HCT116 (cell line): Measurements from ENCODE around the gene ACSBG1. TPM values are rescaled to one million over a fixed set of nuclear protein-coding genes. Genes with fewer than 3 reads are reported as not detected.

Experiments
- ATAC-seq: fragments of 200-7000 bp; cut with Tn5 transposase; 2 replicates; pipeline ENCODE4 v1.9.1; 2020; ENCODE audit warnings: mild to moderate bottlenecking, moderate library complexity
- BruUV-seq: library from RNA; stranded (reverse); fragments of 400-500 nt; replicated peaks from 2 replicates; lab custom pipeline; 2021; lab: Mats Ljungman, UMichigan
- CTCF ChIA-PET: fragments of 300-600 bp; sonication (Branson Sonifier 250); formaldehyde crosslinking; loops from one replicate; lab custom pipeline; 2021; ENCODE audit warnings: antibody characterized with exemption; lab: Charles Lee
- POLR2A ChIA-PET: fragments of 300-600, 350-600 bp; sonication (Branson Sonifier 250); formaldehyde crosslinking; loops from one replicate; lab custom pipeline; 2021; ENCODE audit warnings: antibody characterized with exemption; lab: Charles Lee
- RAD21 ChIA-PET, 2 experiments: fragments of 300-600 bp; sonication (Branson Sonifier 250); formaldehyde crosslinking; loops; one replicate each; lab custom pipeline; 2023; ENCODE audit warnings: low total read pairs in 2 of 2; ENCODE audit not compliant: uncharacterized antibody in 2 of 2, unreplicated experiment in 2 of 2, low non-redundant PET in 1 of 2; lab: Charles Lee
- DNase-seq: peaks from one replicate; pipeline ENCODE4 v3.0.0-alpha.2; 2010; ENCODE audit warnings: low read depth, low spot score
- H2AFZ ChIP-seq: fragments of 200-600 bp; shearing (Covaris generic), sonication (generic); 2 replicates; pipeline ENCODE4 v1.6.1; 2017; ENCODE audit warnings: low read depth, mixed run types, mixed read lengths, antibody characterized with exemption, low read length; ENCODE audit not compliant: poor library complexity, severe bottlenecking
- H3K27ac ChIP-seq: 2 replicates; pipeline ENCODE4 v1.5.1; 2012; ENCODE audit warnings: low read depth, low read length
- H3K27me3 ChIP-seq: fragments of 200-600 bp; sonication (generic); 2 replicates; pipeline ENCODE4 v1.6.1; 2016; ENCODE audit warnings: mixed run types, low read length, mixed read lengths; ENCODE audit not compliant: insufficient read depth
- H3K36me3 ChIP-seq, 2 experiments: fragments of 200-500 bp in 1 of 2; fragments of 200-600 bp in 1 of 2; sonication (Bioruptor generic) in 1 of 2; sonication (generic) in 1 of 2; 2 replicates each; pipeline versions ENCODE4 v1.5.1 to v1.6.1; 2014 to 2016; ENCODE audit warnings: low read length in 2 of 2, inconsistent platforms in 1 of 2, mixed read lengths in 1 of 2, mixed run types in 1 of 2; ENCODE audit not compliant: insufficient read depth in 2 of 2, control insufficient read depth in 1 of 2
- H3K4me1 ChIP-seq, 2 experiments: fragments of 200-600 bp in 1 of 2; sonication (generic) in 1 of 2; 2 replicates each; pipeline versions ENCODE4 v1.5.1 to v1.6.1; 2012 to 2017; ENCODE audit warnings: low read length in 2 of 2, inconsistent platforms in 1 of 2, mild to moderate bottlenecking in 1 of 2, mixed read lengths in 1 of 2, mixed run types in 1 of 2, moderate library complexity in 1 of 2; ENCODE audit not compliant: insufficient read depth in 2 of 2, control insufficient read depth in 1 of 2
- H3K4me2 ChIP-seq: fragments of 200-600 bp; sonication (generic); 2 replicates; pipeline ENCODE4 v1.6.1; 2017; ENCODE audit warnings: mixed run types, low read length, mixed read lengths
- H3K4me3 ChIP-seq, 2 experiments: fragments of 200-600 bp in 1 of 2; sonication (generic) in 1 of 2; replicated peaks in 1 of 2; 2 replicates each; pipeline ENCODE4 v1.5.1; 2011 to 2016; ENCODE audit warnings: low read length in 2 of 2, control low read depth in 1 of 2, low read depth in 1 of 2, mild to moderate bottlenecking in 1 of 2, mixed read lengths in 1 of 2, mixed run types in 1 of 2
- H3K79me2 ChIP-seq: fragments of 200-600 bp; sonication (generic); 2 replicates; pipeline ENCODE4 v1.6.1; 2017; ENCODE audit warnings: mild to moderate bottlenecking, mixed run types, low read length, moderate library complexity, mixed read lengths; ENCODE audit not compliant: insufficient read depth
- H3K9ac ChIP-seq: fragments of 200-600 bp; sonication (generic); 2 replicates; pipeline ENCODE4 v1.6.1; 2016; ENCODE audit warnings: low read length, mixed read lengths
- H3K9me2 ChIP-seq: fragments of 200-600 bp; sonication (generic), shearing (Covaris generic); 2 replicates; pipeline ENCODE4 v1.6.1; 2017; ENCODE audit warnings: mixed run types, mild to moderate bottlenecking, moderate library complexity; ENCODE audit not compliant: insufficient read depth
- H3K9me3 ChIP-seq, 2 experiments: fragments of 200-500 bp in 1 of 2; fragments of 200-600 bp in 1 of 2; sonication (Bioruptor generic) in 1 of 2; sonication (generic) in 1 of 2; 2 replicates each; pipeline ENCODE4 v1.6.1; 2014 to 2017; ENCODE audit warnings: low read length in 2 of 2, mixed read lengths in 2 of 2, inconsistent platforms in 1 of 2, low read depth in 1 of 2, mild to moderate bottlenecking in 1 of 2, mixed run types in 1 of 2, moderate library complexity in 1 of 2; ENCODE audit not compliant: control insufficient read depth in 1 of 2, insufficient read depth in 1 of 2
- H4K20me1 ChIP-seq: fragments of 200-600 bp; sonication (generic), shearing (Covaris generic); 2 replicates; pipeline ENCODE4 v1.6.1; 2017; ENCODE audit warnings: mixed run types, mild to moderate bottlenecking, moderate library complexity; ENCODE audit not compliant: insufficient read depth
- CBX3 ChIP-seq: IDR thresholded peaks from 2 replicates; pipeline ENCODE4 v1.6.1; 2012; ENCODE audit warnings: low read depth
- EGR1 ChIP-seq: IDR thresholded peaks from 2 replicates; pipeline ENCODE4 v1.6.1; 2012; ENCODE audit warnings: low read depth
- EZH2phosphoT487 ChIP-seq: fragments of 200-600 bp; IDR thresholded peaks from 2 replicates; pipeline ENCODE4 v1.6.1; 2018; ENCODE audit warnings: antibody characterized with exemption, borderline replicate concordance
- FOSL1 ChIP-seq: IDR thresholded peaks from 2 replicates; pipeline ENCODE4 v1.6.1; 2012; ENCODE audit warnings: low read depth
- JUND ChIP-seq: IDR thresholded peaks from 2 replicates; pipeline ENCODE4 v1.6.1; 2012
- POLR2A ChIP-seq: IDR thresholded peaks from 2 replicates; pipeline ENCODE4 v1.7.0; 2011; ENCODE audit warnings: borderline replicate concordance; ENCODE audit not compliant: insufficient read depth, insufficient read length; ENCODE audit errors: extremely low read depth
- SIN3A ChIP-seq: IDR thresholded peaks from 2 replicates; pipeline ENCODE4 v1.6.1; 2012; ENCODE audit warnings: low read depth
- SP1 ChIP-seq: IDR thresholded peaks from 2 replicates; pipeline ENCODE4 v1.6.1; 2012; ENCODE audit warnings: low read depth
- SRF ChIP-seq: IDR thresholded peaks from 2 replicates; pipeline ENCODE4 v1.6.1; 2012; ENCODE audit warnings: low read depth
- ZFX ChIP-seq: fragments of 450-650 bp; IDR thresholded peaks from 2 replicates; pipeline ENCODE4 v1.6.1; 2017
- ZNF274 ChIP-seq: fragments of 200-500 bp; sonication (Bioruptor generic); IDR thresholded peaks from 2 replicates; pipeline ENCODE4 v1.6.1; 2014; ENCODE audit warnings: mild to moderate bottlenecking, low read depth, low read length, inconsistent platforms
- intact Hi-C: fragments of 100-400 bp; cut with micrococcal nuclease; formaldehyde crosslinking; loops from 2 replicates; pipeline ENCODE4 v1.10.0; 2022
- total RNA-seq: library from RNA; stranded (reverse); gene quantifications from one replicate; pipeline ENCODE4 v1.2.1, GENCODE V29; 2021; ENCODE audit not compliant: unreplicated experiment
- TF ChIP-seq, protein P1 (sequence below): IDR thresholded peaks from 2 replicates; pipeline ENCODE4 v1.6.1; 2012
- TF ChIP-seq, protein P2 (sequence below), 3 experiments: fragments of 200-600 bp in 1 of 3; sonication (generic) in 1 of 3; IDR thresholded peaks in 2 of 3; conservative IDR thresholded peaks in 1 of 3; 2 replicates each; pipeline ENCODE4 v1.5.1; 2012 to 2017; ENCODE audit warnings: low read depth in 2 of 3, low read length in 2 of 3, antibody characterized with exemption in 1 of 3, borderline replicate concordance in 1 of 3, control low read depth in 1 of 3, mild to moderate bottlenecking in 1 of 3, mixed read lengths in 1 of 3, mixed run types in 1 of 3, moderate library complexity in 1 of 3; ENCODE audit not compliant: insufficient read depth in 1 of 3
- TF ChIP-seq, protein P3 (sequence below): IDR thresholded peaks from 2 replicates; pipeline ENCODE4 v1.6.1; 2012; ENCODE audit warnings: low read depth
- TF ChIP-seq, protein P4 (sequence below): IDR thresholded peaks from 2 replicates; pipeline ENCODE4 v1.6.1; 2011; ENCODE audit warnings: mild to moderate bottlenecking, low read length, moderate library complexity; ENCODE audit not compliant: insufficient replicate concordance; ENCODE audit errors: extremely low read depth

The ACSBG1 gene
- total RNA-seq, 1 experiment from 2014 or later = 0.71 TPM

DNA sequence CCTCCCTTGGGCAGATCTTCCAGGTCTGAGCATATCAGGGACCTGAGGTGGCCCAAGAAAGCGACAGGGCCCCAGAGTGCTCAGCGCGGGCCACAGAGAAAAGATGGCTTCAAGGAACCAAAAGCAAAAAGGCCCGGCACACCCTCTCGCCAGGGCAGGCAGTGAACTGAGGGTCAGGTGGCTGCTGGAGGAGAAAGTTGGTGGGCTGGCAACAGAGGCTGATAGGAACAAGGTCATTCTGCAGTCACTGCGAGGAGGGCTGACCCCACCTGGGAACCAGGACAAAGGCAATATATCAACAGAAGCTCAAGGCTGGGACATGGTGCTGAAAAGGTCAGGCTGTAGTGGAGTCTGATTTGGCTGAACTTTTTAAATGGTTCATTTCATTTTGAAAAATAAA, 2.8 kb upstream of the ACSBG1 start:
- Histone ChIP-seq H3K27ac (no peak overlapping the region), H2AFZ (no peak overlapping the region), H3K36me3 (no peaks in the 10 kb centered on the region), H3K4me2 (no peak overlapping the region), H3K9me2 (no peaks in the 10 kb centered on the region), H3K4me1 (peaks cover 2 to 4% of the 10 kb centered on the region in 2 experiments; a peak in 2 of 4 replicates), H3K9ac (no peak overlapping the region), H3K9me3 (no peaks in the 10 kb centered on the region), H3K79me2 (no peaks in the 10 kb centered on the region), H3K4me3 (no peak overlapping the region), H3K27me3 (no peaks in the 10 kb centered on the region), H4K20me1 (no peaks in the 10 kb centered on the region)
- CTCF ChIA-PET = no interaction called here
- POLR2A ChIA-PET = no interaction called here
- ATAC-seq = no peak
- BruUV-seq = no TSS peak
- no peak for DNase-seq
- intact Hi-C loops = no loop called here
- TF ChIP-seq CBX3 = no peak
- RAD21 ChIA-PET = no interaction called here

DNA sequence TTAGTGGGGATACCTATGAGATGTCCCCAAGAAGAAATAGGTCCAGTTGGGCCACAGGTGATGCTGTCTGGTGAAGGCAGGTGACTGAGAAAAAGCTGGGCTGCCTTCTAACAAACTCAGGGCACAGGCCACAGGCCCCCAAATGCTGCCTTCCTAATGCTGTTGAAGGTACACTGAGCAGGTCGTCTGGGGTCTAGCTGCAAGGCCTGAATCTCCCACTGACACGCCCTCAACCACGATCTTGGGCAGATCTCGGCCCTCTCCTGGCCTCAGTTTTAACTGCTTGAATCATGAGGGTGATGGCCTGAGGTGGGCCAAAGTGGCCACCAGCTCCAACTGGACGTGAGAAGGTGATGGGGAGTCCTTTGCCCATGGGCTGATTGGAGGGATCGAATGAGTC, 2.1 kb upstream of the ACSBG1 start:
- POLR2A ChIA-PET = no interaction called here
- Histone ChIP-seq H4K20me1 (no peaks in the 10 kb centered on the region), H3K36me3 (no peaks in the 10 kb centered on the region), H2AFZ (no peak overlapping the region), H3K27me3 (no peaks in the 10 kb centered on the region), H3K9me2 (no peaks in the 10 kb centered on the region), H3K79me2 (no peaks in the 10 kb centered on the region), H3K27ac (no peak overlapping the region), H3K4me1 (peaks cover 2 to 4% of the 10 kb centered on the region in 2 experiments; a peak in 2 of 4 replicates), H3K4me2 (no peak overlapping the region), H3K4me3 (no peak overlapping the region), H3K9ac (no peak overlapping the region), H3K9me3 (no peaks in the 10 kb centered on the region)
- no TSS peak for BruUV-seq
- DNase-seq (no peak), ATAC-seq (no peak)
- CTCF ChIA-PET = no interaction called here
- RAD21 ChIA-PET = no interaction called here
- intact Hi-C loops = no loop called here
- TF ChIP-seq SRF (no peak), POLR2A (no peak), ZNF274 (no peak), CBX3 (no peak), FOSL1 (no peak), SP1 (no peak), EZH2phosphoT487 (no peak), ZFX (no peak), SIN3A (no peak), JUND (no peak), EGR1 (no peak)
- TF ChIP-seq, protein P1, sequence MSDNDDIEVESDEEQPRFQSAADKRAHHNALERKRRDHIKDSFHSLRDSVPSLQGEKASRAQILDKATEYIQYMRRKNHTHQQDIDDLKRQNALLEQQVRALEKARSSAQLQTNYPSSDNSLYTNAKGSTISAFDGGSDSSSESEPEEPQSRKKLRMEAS = no peak
- TF ChIP-seq, protein P2, sequence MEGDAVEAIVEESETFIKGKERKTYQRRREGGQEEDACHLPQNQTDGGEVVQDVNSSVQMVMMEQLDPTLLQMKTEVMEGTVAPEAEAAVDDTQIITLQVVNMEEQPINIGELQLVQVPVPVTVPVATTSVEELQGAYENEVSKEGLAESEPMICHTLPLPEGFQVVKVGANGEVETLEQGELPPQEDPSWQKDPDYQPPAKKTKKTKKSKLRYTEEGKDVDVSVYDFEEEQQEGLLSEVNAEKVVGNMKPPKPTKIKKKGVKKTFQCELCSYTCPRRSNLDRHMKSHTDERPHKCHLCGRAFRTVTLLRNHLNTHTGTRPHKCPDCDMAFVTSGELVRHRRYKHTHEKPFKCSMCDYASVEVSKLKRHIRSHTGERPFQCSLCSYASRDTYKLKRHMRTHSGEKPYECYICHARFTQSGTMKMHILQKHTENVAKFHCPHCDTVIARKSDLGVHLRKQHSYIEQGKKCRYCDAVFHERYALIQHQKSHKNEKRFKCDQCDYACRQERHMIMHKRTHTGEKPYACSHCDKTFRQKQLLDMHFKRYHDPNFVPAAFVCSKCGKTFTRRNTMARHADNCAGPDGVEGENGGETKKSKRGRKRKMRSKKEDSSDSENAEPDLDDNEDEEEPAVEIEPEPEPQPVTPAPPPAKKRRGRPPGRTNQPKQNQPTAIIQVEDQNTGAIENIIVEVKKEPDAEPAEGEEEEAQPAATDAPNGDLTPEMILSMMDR (IDR thresholded peaks at IDR 0.05 in 2 of 3, conservative IDR thresholded peaks at IDR 0.05 in 1 of 3; ENCODE audit: borderline replicate concordance in 1 of 3, insufficient read depth in 1 of 3, low read depth in 2 of 3, low read length in 2 of 3) = no peak
- TF ChIP-seq, protein P3, sequence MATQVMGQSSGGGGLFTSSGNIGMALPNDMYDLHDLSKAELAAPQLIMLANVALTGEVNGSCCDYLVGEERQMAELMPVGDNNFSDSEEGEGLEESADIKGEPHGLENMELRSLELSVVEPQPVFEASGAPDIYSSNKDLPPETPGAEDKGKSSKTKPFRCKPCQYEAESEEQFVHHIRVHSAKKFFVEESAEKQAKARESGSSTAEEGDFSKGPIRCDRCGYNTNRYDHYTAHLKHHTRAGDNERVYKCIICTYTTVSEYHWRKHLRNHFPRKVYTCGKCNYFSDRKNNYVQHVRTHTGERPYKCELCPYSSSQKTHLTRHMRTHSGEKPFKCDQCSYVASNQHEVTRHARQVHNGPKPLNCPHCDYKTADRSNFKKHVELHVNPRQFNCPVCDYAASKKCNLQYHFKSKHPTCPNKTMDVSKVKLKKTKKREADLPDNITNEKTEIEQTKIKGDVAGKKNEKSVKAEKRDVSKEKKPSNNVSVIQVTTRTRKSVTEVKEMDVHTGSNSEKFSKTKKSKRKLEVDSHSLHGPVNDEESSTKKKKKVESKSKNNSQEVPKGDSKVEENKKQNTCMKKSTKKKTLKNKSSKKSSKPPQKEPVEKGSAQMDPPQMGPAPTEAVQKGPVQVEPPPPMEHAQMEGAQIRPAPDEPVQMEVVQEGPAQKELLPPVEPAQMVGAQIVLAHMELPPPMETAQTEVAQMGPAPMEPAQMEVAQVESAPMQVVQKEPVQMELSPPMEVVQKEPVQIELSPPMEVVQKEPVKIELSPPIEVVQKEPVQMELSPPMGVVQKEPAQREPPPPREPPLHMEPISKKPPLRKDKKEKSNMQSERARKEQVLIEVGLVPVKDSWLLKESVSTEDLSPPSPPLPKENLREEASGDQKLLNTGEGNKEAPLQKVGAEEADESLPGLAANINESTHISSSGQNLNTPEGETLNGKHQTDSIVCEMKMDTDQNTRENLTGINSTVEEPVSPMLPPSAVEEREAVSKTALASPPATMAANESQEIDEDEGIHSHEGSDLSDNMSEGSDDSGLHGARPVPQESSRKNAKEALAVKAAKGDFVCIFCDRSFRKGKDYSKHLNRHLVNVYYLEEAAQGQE = no peak
- TF ChIP-seq, protein P4, sequence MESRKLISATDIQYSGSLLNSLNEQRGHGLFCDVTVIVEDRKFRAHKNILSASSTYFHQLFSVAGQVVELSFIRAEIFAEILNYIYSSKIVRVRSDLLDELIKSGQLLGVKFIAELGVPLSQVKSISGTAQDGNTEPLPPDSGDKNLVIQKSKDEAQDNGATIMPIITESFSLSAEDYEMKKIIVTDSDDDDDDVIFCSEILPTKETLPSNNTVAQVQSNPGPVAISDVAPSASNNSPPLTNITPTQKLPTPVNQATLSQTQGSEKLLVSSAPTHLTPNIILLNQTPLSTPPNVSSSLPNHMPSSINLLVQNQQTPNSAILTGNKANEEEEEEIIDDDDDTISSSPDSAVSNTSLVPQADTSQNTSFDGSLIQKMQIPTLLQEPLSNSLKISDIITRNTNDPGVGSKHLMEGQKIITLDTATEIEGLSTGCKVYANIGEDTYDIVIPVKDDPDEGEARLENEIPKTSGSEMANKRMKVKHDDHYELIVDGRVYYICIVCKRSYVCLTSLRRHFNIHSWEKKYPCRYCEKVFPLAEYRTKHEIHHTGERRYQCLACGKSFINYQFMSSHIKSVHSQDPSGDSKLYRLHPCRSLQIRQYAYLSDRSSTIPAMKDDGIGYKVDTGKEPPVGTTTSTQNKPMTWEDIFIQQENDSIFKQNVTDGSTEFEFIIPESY = no peak
